K562 (cell line): ENCODE results near the gene PYGM. TPM values are rescaled to one million over a fixed set of nuclear protein-coding genes. Genes with fewer than 3 reads are reported as not detected.

ENCODE experiments used
- ATAC-seq: fragments of 200-7000 bp; cut with Tn5 transposase; 3 replicates; pipeline ENCODE4 v1.9.1; 2020; ENCODE audit warnings: moderate library complexity
- BruUV-seq: library from RNA; stranded (reverse); fragments of 400-500 nt; replicated peaks from 2 replicates; lab custom pipeline; 2021; lab: Mats Ljungman, UMichigan
- CTCF ChIA-PET: fragments of 300-600 bp; formaldehyde crosslinking; extraction: SDS; loops from one replicate; lab custom pipeline; 2021; ENCODE audit warnings: low intra/inter-chr PET ratio; lab: Yijun Ruan, JAX
- POLR2A ChIA-PET: fragments of 300-600, 350-650 bp; sonication (Branson Sonifier 250); formaldehyde crosslinking; extraction: SDS; loops from one replicate; lab custom pipeline; 2021; ENCODE audit warnings: antibody characterized with exemption, inconsistent platforms; lab: Yijun Ruan, JAX
- DNase-seq, 4 experiments: peaks; one replicate each; pipeline versions ENCODE4 v3.0.0 to v3.0.0-alpha.2; 2011 to 2018; ENCODE audit warnings: low spot score in 3 of 4, mixed read lengths in 3 of 4; ENCODE audit errors: extremely low read depth in 1 of 4
- FAIRE-seq: peaks from 2 replicates; lab custom pipeline; 2011; peaks lifted over from hg19 to GRCh38; lab: Jason Lieb, UNC
- H2AFZ ChIP-seq: 2 replicates; pipeline ENCODE4 v1.6.0; 2011; ENCODE audit warnings: low read depth, low read length, control low read depth, inconsistent platforms
- H3K27ac ChIP-seq: fragments of 200-600 bp; 3 replicates; pipeline ENCODE4 v1.8.0; 2011; ENCODE audit warnings: low read depth, mild to moderate bottlenecking, control low read depth, inconsistent platforms, low read length, moderate library complexity, mixed read lengths; ENCODE audit errors: extremely low read depth
- H3K27me3 ChIP-seq, 2 experiments: fragments of 300-600 bp in 1 of 2; 2 replicates in 1 of 2; 3 replicates in 1 of 2; pipeline versions ENCODE4 v1.6.0 to v1.8.0; 2011; ENCODE audit warnings: inconsistent platforms in 2 of 2, low read length in 2 of 2, mild to moderate bottlenecking in 1 of 2, mixed read lengths in 1 of 2, moderate library complexity in 1 of 2; ENCODE audit not compliant: control insufficient read depth in 2 of 2, insufficient read depth in 2 of 2
- H3K36me3 ChIP-seq: fragments of 300-600 bp; 3 replicates; pipeline ENCODE4 v1.8.0; 2011; ENCODE audit warnings: mild to moderate bottlenecking, low read length, inconsistent platforms; ENCODE audit not compliant: control insufficient read depth, insufficient read depth
- H3K4me1 ChIP-seq, 2 experiments: fragments of 200-600 bp in 1 of 2; replicated peaks in 1 of 2; 2 replicates in 1 of 2; 3 replicates in 1 of 2; pipeline versions ENCODE4 v1.5.1 to v1.8.0; 2011; ENCODE audit warnings: inconsistent platforms in 2 of 2, low read length in 2 of 2, mild to moderate bottlenecking in 1 of 2, mixed read lengths in 1 of 2, moderate library complexity in 1 of 2; ENCODE audit not compliant: control insufficient read depth in 2 of 2, insufficient read depth in 2 of 2
- H3K4me2 ChIP-seq: 2 replicates; pipeline ENCODE4 v1.6.1; 2011; ENCODE audit warnings: low read length, control low read depth, inconsistent platforms, mixed read lengths; ENCODE audit not compliant: insufficient read depth
- H3K4me3 ChIP-seq: fragments of 200-600 bp; sonication (generic), shearing (Covaris generic); 2 replicates; pipeline ENCODE4 v1.5.1; 2016; ENCODE audit warnings: control low read depth, inconsistent platforms
- H3K79me2 ChIP-seq: fragments of 200-600 bp; 3 replicates; pipeline ENCODE4 v1.8.0; 2011; ENCODE audit warnings: low read length, inconsistent platforms; ENCODE audit not compliant: control insufficient read depth, insufficient read depth
- H3K9ac ChIP-seq, 2 experiments: 2 replicates each; pipeline versions ENCODE4 v1.6.0 to v1.6.1; 2011; ENCODE audit warnings: low read depth in 2 of 2, low read length in 2 of 2, control low read depth in 1 of 2, inconsistent platforms in 1 of 2, mild to moderate bottlenecking in 1 of 2, mixed read lengths in 1 of 2; ENCODE audit not compliant: insufficient read depth in 1 of 2
- H3K9me1 ChIP-seq: one replicate; pipeline ENCODE4 v1.6.0; 2011; ENCODE audit warnings: inconsistent platforms, mild to moderate bottlenecking, low read length, moderate library complexity; ENCODE audit not compliant: control insufficient read depth, insufficient read depth
- H3K9me3 ChIP-seq: replicated peaks from 2 replicates; pipeline ENCODE4 v1.5.1; 2011; ENCODE audit warnings: low read depth, low read length, inconsistent platforms; ENCODE audit not compliant: control insufficient read depth, insufficient read depth
- H4K20me1 ChIP-seq: replicated peaks from 2 replicates; pipeline ENCODE4 v1.6.1; 2011; ENCODE audit warnings: low read length, inconsistent platforms, mixed read lengths; ENCODE audit not compliant: control insufficient read depth, insufficient read depth
- ADNP ChIP-seq: fragments of 200-800 bp; sonication (Bioruptor generic); IDR thresholded peaks from 2 replicates; pipeline ENCODE4 v1.6.1; 2016; ENCODE audit warnings: missing genetic modification characterization, missing compliant biosample characterization
- E2F3 ChIP-seq: fragments of 250-450 bp; sonication (Bioruptor Pico); IDR thresholded peaks from 2 replicates; pipeline ENCODE4 v1.4.0; 2020; ENCODE audit warnings: mild to moderate bottlenecking
- MCM5 ChIP-seq: fragments of 450-650 bp; IDR thresholded peaks from 2 replicates; pipeline ENCODE4 v1.6.1; 2016; ENCODE audit warnings: low read depth
- NFE2 ChIP-seq: IDR thresholded peaks from 2 replicates; pipeline ENCODE4 v1.6.1; 2014; ENCODE audit warnings: antibody characterized with exemption, low read depth
- PYGO2 ChIP-seq: fragments of 450-650 bp; IDR thresholded peaks from 2 replicates; pipeline ENCODE4 v1.6.1; 2016; ENCODE audit warnings: mild to moderate bottlenecking, missing genetic modification characterization, moderate library complexity, missing compliant biosample characterization
- RBFOX2 ChIP-seq: fragments of 200-400 bp; formaldehyde crosslinking; IDR thresholded peaks from 2 replicates; pipeline ENCODE4 v1.6.1; 2017; ENCODE audit warnings: low read depth, mild to moderate bottlenecking, low read length, moderate library complexity
- TCF3 ChIP-seq: sonication (generic); formaldehyde crosslinking; IDR thresholded peaks from 2 replicates; pipeline ENCODE4 v1.4.0; 2020; ENCODE audit warnings: mild to moderate bottlenecking, missing genetic modification reagents
- USF1 ChIP-seq: sonication (generic); formaldehyde crosslinking; IDR thresholded peaks from 2 replicates; pipeline ENCODE4 v1.9.0; 2022; ENCODE audit warnings: mild to moderate bottlenecking, missing genetic modification reagents
- ZBTB40 ChIP-seq, 2 experiments: fragments of 450-650 bp in 1 of 2; sonication (generic) in 1 of 2; formaldehyde crosslinking in 1 of 2; IDR thresholded peaks; 2 replicates each; pipeline versions ENCODE4 v1.7.1 to v1.9.0; 2016 to 2022; ENCODE audit warnings: inconsistent platforms in 1 of 2, mild to moderate bottlenecking in 1 of 2, missing genetic modification reagents in 1 of 2
- ZBTB7A ChIP-seq: IDR thresholded peaks from 2 replicates; pipeline ENCODE4 v1.6.1; 2011; ENCODE audit warnings: low read depth, mild to moderate bottlenecking, low read length, moderate library complexity, borderline replicate concordance; ENCODE audit not compliant: control insufficient read depth
- ZC3H8 ChIP-seq: fragments of 450-650 bp; IDR thresholded peaks from 2 replicates; pipeline ENCODE4 v1.6.1; 2017
- ZNF121 ChIP-seq: sonication (generic); formaldehyde crosslinking; conservative IDR thresholded peaks from 2 replicates; pipeline ENCODE4 v1.8.0; 2022; ENCODE audit warnings: missing genetic modification reagents
- ZNF316 ChIP-seq: fragments of 450-650 bp; IDR thresholded peaks from 2 replicates; pipeline ENCODE4 v1.6.1; 2016
- ZNF644 ChIP-seq: fragments of 200-800 bp; sonication (Bioruptor generic); IDR thresholded peaks from 2 replicates; pipeline ENCODE4 v1.6.1; 2016; ENCODE audit warnings: low read depth, missing genetic modification characterization, missing compliant biosample characterization
- WGBS: fragments of 100-300 bp; shearing (Covaris generic); methylation state at CpG from one replicate; pipeline ENCODE4 v1.1.6; 2016; ENCODE audit warnings: low coverage, mixed read lengths; ENCODE audit not compliant: insufficient coverage; ENCODE audit errors: missing lambda C conversion rate; 5-methylcytosine and 5-hydroxymethylcytosine counted together
- in situ Hi-C: fragments of 300-500 bp; cut with MboI; formaldehyde crosslinking; loops from 4 replicates; pipeline ENCODE4 v1.15.0; 2018; ENCODE audit warnings: inconsistent platforms, mixed read lengths
- intact Hi-C: fragments of 100-400 bp; cut with micrococcal nuclease; formaldehyde crosslinking; loops from 2 replicates; pipeline ENCODE4 v1.14.2; 2022
- polyA plus RNA-seq, 8 experiments: library from polyadenylated mRNA; depleted of rRNA in 4 of 8; stranded (reverse) in 5 of 8; unstranded in 3 of 8; fragments of >200 nt; fragmentation: Nextera tagmentation in 2 of 8; fragmentation: Illumina TruSeq in 1 of 8; extraction: Ambion mirVana in 2 of 8; extraction: Trizol in 1 of 8; gene quantifications; 2 replicates each; pipeline versions ENCODE4 v1.2.1 to v1.2.3, GENCODE V29; 2011 to 2014; ENCODE audit warnings: inconsistent platforms in 1 of 8, missing spikeins in 1 of 8
- total RNA-seq, 7 experiments: library from RNA; depleted of rRNA in 6 of 7; stranded (reverse); fragments of >200 nt in 6 of 7; fragmentation: Illumina TruSeq in 2 of 7; extraction: Trizol in 2 of 7; gene quantifications; 2 replicates each; pipeline versions ENCODE4 v1.2.1 to v1.2.3, GENCODE V29; 2011 to 2021; ENCODE audit warnings: low replicate concordance in 1 of 7

Gene PYGM
- total and polyA plus RNA-seq, 9 of the 15 experiments (the other 6 are each of a cell fraction or from before 2014, with no cell fraction given) = 0.07 to 1.5 (median 0.68) TPM

- no peak overlapping the region for H3K4me3 ChIP-seq
- no peaks in the 10 kb centered on the region for H3K79me2 ChIP-seq
- H3K27ac ChIP-seq = no peak overlapping the region
- H3K9me3 ChIP-seq = no peaks in the 10 kb centered on the region
- no peak overlapping the region for H2AFZ ChIP-seq
- H4K20me1 ChIP-seq = no peaks in the 10 kb centered on the region; the same call in 1 of the 2 replicates
- no peaks in the 10 kb centered on the region for H3K36me3 ChIP-seq
- CTCF ChIA-PET = no interaction called here
- FAIRE-seq (no peak), ATAC-seq (no peak), DNase-seq (no peak)
- POLR2A ChIA-PET = interaction anchor here (0.6 kb wide), 1 partner anchor 100 kb away, joined by 4 read pairs; no protein-coding TSS in a partner anchor
- in situ Hi-C loops = loop anchor here (5.0 kb wide), 1 partner anchor 78 kb away; no protein-coding TSS in a partner anchor
- WGBS = 55% methylated on average over 10 of the region's 12 CpGs
- peaks cover 0 to 3% of the 10 kb centered on the region in 2 experiments; a peak in 3 of 5 replicates for H3K27me3 ChIP-seq
- no peak overlapping the region for H3K4me2 ChIP-seq
- H3K9me1 ChIP-seq = no peaks in the 10 kb centered on the region
- BruUV-seq = no TSS peak
- H3K4me1 ChIP-seq = peaks cover 5 to 58% of the 10 kb centered on the region in 2 experiments; a peak in 3 of 5 replicates
- 0 out of 4 replicates have a peak overlapping the region, but pooled peaks of 1 of the 2 experiments have one; percentile 69 for H3K9ac ChIP-seq
- intact Hi-C loops = loop anchor here (5.0 kb wide), 1 partner anchor 83 kb away; no protein-coding TSS in a partner anchor
- TF ChIP-seq NFE2 (peak; percentile 22; the same call in 1 of the 2 replicates), ZC3H8 (no peak), USF1 (no peak), E2F3 (CRISPR knock-in tag) (no peak), TCF3 (no peak), PYGO2 (tag) (no peak), ZNF644 (tag) (no peak), ZNF121 (no peak), MCM5 (no peak), ADNP (tag) (no peak), ZNF316 (no peak), ZBTB40 (IDR thresholded peaks at IDR 0.05) (no peak), ZBTB40 (CRISPR knock-in tag; IDR thresholded peaks at IDR 0.05) (no peak), ZBTB7A (0 out of 2 replicates have a peak, but pooled peaks have one; percentile 48), RBFOX2 (0 out of 2 replicates have a peak, but pooled peaks have one; percentile 20)
Observed at GRCh38 chr11:64739871-64740270, 19.9 kb downstream of the PYGM start.
